BLaER1 treated with 17β-estradiol and CSF1 and Interleukin-3, amounts not matched to agents 10 nM and 100 nM (cell line): ENCODE data around the gene SVIP.
A peak's percentile ranks its signal among the peaks of the same experiment; 100 is the strongest.

Experiments used
- H3K27ac ChIP-seq, 11 experiments: shearing (Covaris generic); formaldehyde crosslinking; 2 replicates each; pipeline ENCODE4 v1.8.1; 2022
- H3K27me3 ChIP-seq, 11 experiments: shearing (Covaris generic); formaldehyde crosslinking; 2 replicates each; pipeline ENCODE4 v1.8.1; 2022
- H3K36me3 ChIP-seq, 11 experiments: shearing (Covaris generic); formaldehyde crosslinking; 2 replicates each; pipeline ENCODE4 v1.8.1; 2022
- H3K4me1 ChIP-seq, 10 experiments: shearing (Covaris generic); formaldehyde crosslinking; 2 replicates each; pipeline ENCODE4 v1.8.1; 2022
- H3K4me2 ChIP-seq, 11 experiments: shearing (Covaris generic); formaldehyde crosslinking; 2 replicates each; pipeline ENCODE4 v1.8.1; 2022
- H3K4me3 ChIP-seq, 10 experiments: shearing (Covaris generic); formaldehyde crosslinking; 2 replicates each; pipeline ENCODE4 v1.8.1; 2022
- H3K9ac ChIP-seq, 11 experiments: shearing (Covaris generic); formaldehyde crosslinking; 2 replicates each; pipeline ENCODE4 v1.8.1; 2022
- H3K9me3 ChIP-seq, 11 experiments: shearing (Covaris generic); formaldehyde crosslinking; replicated peaks in 1 of 11; 2 replicates each; pipeline ENCODE4 v1.8.1; 2022
- H4K20me1 ChIP-seq, 11 experiments: shearing (Covaris generic); formaldehyde crosslinking; 2 replicates each; pipeline ENCODE4 v1.8.1; 2022
- Cebpa-rat ChIP-seq, 11 experiments: shearing (Covaris generic); IDR thresholded peaks; 2 replicates each; pipeline ENCODE4 v1.8.1; 2022

Gene SVIP

GRCh38 chr11:22780952-22781593, 48.5 kb downstream of the SVIP start:
- peaks cover 0 to 8% (median 4%) of the 10 kb centered on the region in 10 experiments; a peak in 5 of 20 replicates for H3K4me1 ChIP-seq
- no peak overlapping the region for H3K4me3 ChIP-seq
- no peak overlapping the region for H3K27ac ChIP-seq
- H3K27me3 ChIP-seq = no peaks in the 10 kb centered on the region
- H4K20me1 ChIP-seq = no peaks in the 10 kb centered on the region
- H3K9me3 ChIP-seq = peaks cover 0 to 5% (median 0%) of the 10 kb centered on the region in 11 experiments; a peak in 2 of 22 replicates
- H3K36me3 ChIP-seq = no peaks in the 10 kb centered on the region
- no peak for TF ChIP-seq Cebpa-rat (IDR thresholded peaks at IDR 0.05)
- H3K9ac ChIP-seq = no peak overlapping the region
- peak overlapping the region in 4 of 11 experiments; percentile 2 to 22 (median 14); a peak in 2 of 22 replicates for H3K4me2 ChIP-seq

DNA sequence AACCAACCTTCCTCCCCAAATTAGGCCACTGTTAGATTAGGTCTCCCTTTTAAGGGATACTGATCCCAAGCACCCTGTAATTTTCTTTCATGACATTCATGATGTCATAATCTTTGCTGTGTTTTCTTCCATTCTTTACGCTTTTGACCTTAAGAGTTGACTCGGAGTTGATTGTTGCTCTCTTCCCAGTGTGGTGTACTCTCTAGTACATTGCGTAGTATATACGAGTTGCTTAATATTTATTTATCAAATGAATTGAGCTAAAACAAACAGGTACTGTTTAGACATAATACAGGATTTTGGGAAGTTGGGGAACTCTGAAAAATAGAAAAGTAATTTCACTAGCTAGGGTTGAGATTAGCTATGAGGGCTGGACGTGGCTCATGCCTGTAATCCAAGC, 49.8 kb downstream of the SVIP start:
- H3K4me2 ChIP-seq = no peak overlapping the region
- H3K4me1 ChIP-seq = peaks cover 0 to 8% (median 4%) of the 10 kb centered on the region in 10 experiments; a peak in 5 of 20 replicates
- no peak overlapping the region for H3K4me3 ChIP-seq
- no peaks in the 10 kb centered on the region for H4K20me1 ChIP-seq
- H3K27ac ChIP-seq = no peak overlapping the region
- TF ChIP-seq Cebpa-rat (IDR thresholded peaks at IDR 0.05) = no peak
- H3K27me3 ChIP-seq = no peaks in the 10 kb centered on the region
- H3K9ac ChIP-seq = no peak overlapping the region
- peaks cover 0 to 5% (median 0%) of the 10 kb centered on the region in 11 experiments; a peak in 2 of 22 replicates for H3K9me3 ChIP-seq
- no peaks in the 10 kb centered on the region for H3K36me3 ChIP-seq

GRCh38 chr11:22778642-22779041, 51.0 kb downstream of the SVIP start:
- Histone ChIP-seq H3K27ac (no peak overlapping the region), H3K4me3 (no peak overlapping the region), H3K4me1 (peaks cover 0 to 8% (median 4%) of the 10 kb centered on the region in 10 experiments; a peak in 5 of 20 replicates), H3K9ac (no peak overlapping the region), H3K36me3 (no peaks in the 10 kb centered on the region), H4K20me1 (no peaks in the 10 kb centered on the region), H3K27me3 (no peaks in the 10 kb centered on the region), H3K9me3 (peaks cover 0 to 3% (median 0%) of the 10 kb centered on the region in 11 experiments; a peak in 1 of 22 replicates), H3K4me2 (no peak overlapping the region)
- no peak for TF ChIP-seq Cebpa-rat (IDR thresholded peaks at IDR 0.05)

DNA sequence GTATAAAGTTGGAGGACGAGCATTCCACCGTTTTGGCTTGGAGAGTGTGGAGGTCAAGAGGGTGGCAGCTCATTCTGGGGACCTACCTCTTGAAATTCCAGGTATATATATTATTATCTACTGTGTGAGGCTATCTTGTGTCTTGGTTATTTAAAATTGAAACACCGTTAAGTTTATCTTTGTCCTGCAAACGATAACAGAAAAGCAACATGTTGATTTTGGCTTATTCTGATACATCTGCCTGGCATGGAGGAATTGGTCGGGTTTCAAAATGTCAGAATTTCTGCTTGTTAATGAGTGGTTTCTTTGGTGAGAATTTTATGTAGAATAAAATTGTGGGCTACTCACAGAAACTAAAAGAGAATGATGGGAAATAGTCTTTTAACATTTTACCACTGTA, 54.4 kb downstream of the SVIP start:
- Histone ChIP-seq H3K9me3 (no peaks in the 10 kb centered on the region), H3K27ac (no peak overlapping the region), H4K20me1 (no peaks in the 10 kb centered on the region), H3K36me3 (no peaks in the 10 kb centered on the region), H3K9ac (no peak overlapping the region), H3K4me1 (peaks cover 0 to 4% (median 0%) of the 10 kb centered on the region in 10 experiments; a peak in 1 of 20 replicates), H3K4me2 (no peak overlapping the region), H3K4me3 (no peak overlapping the region), H3K27me3 (no peaks in the 10 kb centered on the region)
- no peak for TF ChIP-seq Cebpa-rat (IDR thresholded peaks at IDR 0.05)

- H3K27me3 ChIP-seq = no peaks in the 10 kb centered on the region
- no peak overlapping the region for H3K4me3 ChIP-seq
- no peaks in the 10 kb centered on the region for H3K36me3 ChIP-seq
- H3K4me2 ChIP-seq = no peak overlapping the region
- TF ChIP-seq Cebpa-rat (IDR thresholded peaks at IDR 0.05) = no peak
- no peak overlapping the region for H3K9ac ChIP-seq
- H3K27ac ChIP-seq = no peak overlapping the region
- H3K9me3 ChIP-seq = no peaks in the 10 kb centered on the region
- no peaks in the 10 kb centered on the region for H4K20me1 ChIP-seq
- H3K4me1 ChIP-seq = peaks cover 0 to 4% (median 0%) of the 10 kb centered on the region in 10 experiments; a peak in 1 of 20 replicates
Observed at GRCh38 chr11:22774716-22775115, 54.9 kb downstream of the SVIP start.

GRCh38 chr11:22769081-22769480, 60.5 kb downstream of the SVIP start:
- Histone ChIP-seq H3K27ac (no peak overlapping the region), H3K36me3 (no peaks in the 10 kb centered on the region), H3K4me3 (no peak overlapping the region), H4K20me1 (no peaks in the 10 kb centered on the region), H3K9me3 (no peaks in the 10 kb centered on the region), H3K4me2 (no peak overlapping the region), H3K27me3 (no peaks in the 10 kb centered on the region), H3K9ac (no peak overlapping the region), H3K4me1 (peaks cover 0 to 4% (median 0%) of the 10 kb centered on the region in 10 experiments; a peak in 1 of 20 replicates)
- no peak for TF ChIP-seq Cebpa-rat (IDR thresholded peaks at IDR 0.05)
